H9 (cell line): ENCODE results near the gene ODC1. TPM values are rescaled to one million over a fixed set of nuclear protein-coding genes. Genes with fewer than 3 reads are reported as not detected.

ENCODE experiments used
- DNase-seq: peaks from one replicate; pipeline ENCODE4 v3.0.0-alpha.2; 2017
- H2AFZ ChIP-seq: one replicate; pipeline ENCODE4 v1.6.1; 2013; ENCODE audit warnings: mild to moderate bottlenecking, low read length, control low read depth, moderate library complexity
- H2AK5ac ChIP-seq: 2 replicates; pipeline ENCODE4 v1.6.1; 2013; ENCODE audit warnings: low read length, control low read depth, mixed read lengths; ENCODE audit not compliant: insufficient read length
- H2BK120ac ChIP-seq: one replicate; pipeline ENCODE4 v1.6.1; 2013; ENCODE audit warnings: low read depth, mild to moderate bottlenecking, low read length, control low read depth, inconsistent platforms; ENCODE audit not compliant: poor library complexity, severe bottlenecking
- H2BK12ac ChIP-seq: 2 replicates; pipeline ENCODE4 v1.6.1; 2013; ENCODE audit warnings: low read length, control low read depth, mixed read lengths, low read depth; ENCODE audit not compliant: insufficient read length
- H2BK15ac ChIP-seq: 2 replicates; pipeline ENCODE4 v1.6.1; 2013; ENCODE audit warnings: low read depth, low read length, control low read depth
- H2BK20ac ChIP-seq: one replicate; pipeline ENCODE4 v1.6.1; 2013; ENCODE audit warnings: low read depth, mild to moderate bottlenecking, low read length, control low read depth, inconsistent platforms; ENCODE audit not compliant: poor library complexity, severe bottlenecking
- H2BK5ac ChIP-seq: 2 replicates; pipeline ENCODE4 v1.6.1; 2013; ENCODE audit warnings: low read length, control low read depth, mixed read lengths; ENCODE audit not compliant: insufficient read length
- H3K14ac ChIP-seq: 2 replicates; pipeline ENCODE4 v1.6.1; 2013; ENCODE audit warnings: low read length, control low read depth; ENCODE audit not compliant: insufficient read depth
- H3K18ac ChIP-seq: 2 replicates; pipeline ENCODE4 v1.6.1; 2013; ENCODE audit warnings: low read depth, mild to moderate bottlenecking, mixed read lengths, low read length, control low read depth; ENCODE audit not compliant: insufficient read length
- H3K23ac ChIP-seq: 2 replicates; pipeline ENCODE4 v1.6.1; 2013; ENCODE audit warnings: low read length, control low read depth, mixed read lengths, low read depth; ENCODE audit not compliant: insufficient read length
- H3K23me2 ChIP-seq: 2 replicates; pipeline ENCODE4 v1.6.1; 2013; ENCODE audit warnings: low read depth, mild to moderate bottlenecking, mixed read lengths, low read length, control low read depth; ENCODE audit not compliant: insufficient read length, poor library complexity, severe bottlenecking
- H3K27ac ChIP-seq: 2 replicates; pipeline ENCODE4 v1.5.1; 2013; ENCODE audit warnings: low read length, control low read depth, mixed read lengths, low read depth; ENCODE audit not compliant: insufficient read length
- H3K27me3 ChIP-seq: 2 replicates; pipeline ENCODE4 v1.6.1; 2013; ENCODE audit warnings: low read length, control low read depth, inconsistent platforms; ENCODE audit not compliant: insufficient read depth
- H3K4ac ChIP-seq: 2 replicates; pipeline ENCODE4 v1.6.1; 2013; ENCODE audit warnings: low read depth, mild to moderate bottlenecking, control low read depth, inconsistent platforms, low read length, moderate library complexity
- H3K4me1 ChIP-seq: 2 replicates; pipeline ENCODE4 v1.6.1; 2013; ENCODE audit warnings: low read length, control low read depth, inconsistent platforms; ENCODE audit not compliant: insufficient read depth
- H3K4me2 ChIP-seq: 2 replicates; pipeline ENCODE4 v1.6.1; 2013; ENCODE audit warnings: low read length, control low read depth, mixed read lengths; ENCODE audit not compliant: insufficient read length, insufficient read depth
- H3K56ac ChIP-seq: 2 replicates; pipeline ENCODE4 v1.6.1; 2013; ENCODE audit warnings: low read depth, mild to moderate bottlenecking, mixed read lengths, low read length, control low read depth; ENCODE audit not compliant: insufficient read length
- H3K79me1 ChIP-seq: 2 replicates; pipeline ENCODE4 v1.6.1; 2013; ENCODE audit warnings: low read depth, mild to moderate bottlenecking, moderate library complexity, low read length, control low read depth, inconsistent platforms; ENCODE audit not compliant: insufficient read depth, poor library complexity, severe bottlenecking
- H3K79me2 ChIP-seq: 2 replicates; pipeline ENCODE4 v1.6.1; 2013; ENCODE audit warnings: low read length, control low read depth, inconsistent platforms; ENCODE audit not compliant: insufficient read depth
- H3K9ac ChIP-seq: 2 replicates; pipeline ENCODE4 v1.6.1; 2013; ENCODE audit warnings: low read length, control low read depth, mixed read lengths; ENCODE audit not compliant: insufficient read length; ENCODE audit errors: extremely low read depth
- H3K9me3 ChIP-seq: one replicate; pipeline ENCODE4 v1.6.1; 2013; ENCODE audit warnings: low read depth, low read length, inconsistent platforms; ENCODE audit not compliant: control insufficient read depth
- H3T11ph ChIP-seq: one replicate; pipeline ENCODE4 v1.6.1; 2013; ENCODE audit warnings: mild to moderate bottlenecking, low read length, control low read depth, inconsistent platforms
- H4K20me1 ChIP-seq: one replicate; pipeline ENCODE4 v1.6.1; 2013; ENCODE audit not compliant: control insufficient read depth, insufficient read length, insufficient read depth
- H4K5ac ChIP-seq: 2 replicates; pipeline ENCODE4 v1.6.1; 2013; ENCODE audit warnings: low read depth, mild to moderate bottlenecking, mixed read lengths, low read length, control low read depth; ENCODE audit not compliant: insufficient read length
- H4K8ac ChIP-seq: replicated peaks from 2 replicates; pipeline ENCODE4 v1.6.1; 2013; ENCODE audit warnings: low read length, control low read depth, mixed read lengths, low read depth; ENCODE audit not compliant: insufficient read length
- H4K91ac ChIP-seq: 2 replicates; pipeline ENCODE4 v1.6.1; 2013; ENCODE audit warnings: low read depth, mild to moderate bottlenecking, moderate library complexity, mixed read lengths, low read length, control low read depth; ENCODE audit not compliant: insufficient read length
- H3K27ac Mint-ChIP-seq, 3 experiments: 2 replicates in 2 of 3; 3 replicates in 1 of 3; pipeline ENCODE4 v1.8.0; 2020 to 2021; ENCODE audit warnings: mixed read lengths in 3 of 3, mild to moderate bottlenecking in 1 of 3, moderate library complexity in 1 of 3
- H3K27me3 Mint-ChIP-seq: 2 replicates; pipeline ENCODE4 v1.8.0; 2021; ENCODE audit warnings: low read depth, mild to moderate bottlenecking, moderate library complexity, mixed read lengths
- H3K36me3 Mint-ChIP-seq, 3 experiments: 2 replicates in 2 of 3; 3 replicates in 1 of 3; pipeline ENCODE4 v1.8.0; 2020 to 2021; ENCODE audit warnings: low read depth in 3 of 3, mixed read lengths in 3 of 3; ENCODE audit not compliant: insufficient read depth in 1 of 3
- H3K4me1 Mint-ChIP-seq, 2 experiments: 2 replicates each; pipeline ENCODE4 v1.8.0; 2020; ENCODE audit warnings: mixed read lengths in 2 of 2
- H3K4me3 Mint-ChIP-seq, 2 experiments: 2 replicates in 1 of 2; 3 replicates in 1 of 2; pipeline ENCODE4 v1.8.0; 2020 to 2021; ENCODE audit warnings: mild to moderate bottlenecking in 2 of 2, mixed read lengths in 2 of 2, moderate library complexity in 1 of 2
- H3K9me3 Mint-ChIP-seq, 2 experiments: 2 replicates in 1 of 2; 3 replicates in 1 of 2; pipeline ENCODE4 v1.8.0; 2020; ENCODE audit warnings: mild to moderate bottlenecking in 2 of 2, mixed read lengths in 2 of 2, moderate library complexity in 1 of 2
- WGBS: extraction: QIAGEN DNeasy Blood & Tissue Kit; methylation state at CpG from one replicate; pipeline ENCODE4 v1.1.7; 2013; ENCODE audit warnings: missing lambda C conversion rate, low lambda C conversion rate, mixed read lengths; ENCODE audit not compliant: insufficient read length; ENCODE audit errors: extremely low coverage; 5-methylcytosine and 5-hydroxymethylcytosine counted together
- total RNA-seq: library from RNA; stranded (reverse); gene quantifications from 2 replicates; pipeline ENCODE4 v1.2.1, GENCODE V29; 2021
- TF ChIP-seq, protein P1 (sequence below): fragments of 200-600 bp; sonication (generic); conservative IDR thresholded peaks from 3 replicates; pipeline ENCODE4 v1.8.0; 2021; ENCODE audit warnings: antibody characterized with exemption, mild to moderate bottlenecking

Gene ODC1
- total RNA-seq, 1 experiment from 2014 or later, result 48.3 TPM

DNA sequence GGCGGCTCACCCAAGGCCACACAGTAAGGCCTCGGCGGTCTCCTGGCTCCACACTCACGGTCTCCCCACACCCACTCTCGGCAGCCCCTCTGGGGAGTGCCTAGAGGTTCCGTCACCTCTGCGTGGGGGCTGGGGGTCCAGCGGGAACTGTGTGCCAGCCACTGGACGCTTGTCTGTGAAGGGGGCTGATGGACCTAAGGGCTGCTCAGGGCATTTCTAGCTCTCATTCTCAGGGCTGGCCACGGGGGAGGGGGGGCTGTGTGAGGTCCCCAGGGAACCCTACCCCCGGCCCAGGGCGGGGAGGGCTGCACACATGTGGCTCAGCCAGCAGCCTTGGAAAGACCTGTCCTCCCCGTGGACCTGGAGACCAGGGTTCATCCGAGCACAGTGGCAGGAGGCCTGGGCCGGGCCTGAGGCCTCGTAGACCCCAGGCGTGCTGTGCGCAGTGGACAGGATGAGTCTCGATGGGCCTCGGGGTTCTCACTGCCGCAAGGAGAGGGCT is 27.1 kb upstream of the ODC1 start:
- Histone ChIP-seq H3K23ac (no peak overlapping the region), H3K4me2 (no peak overlapping the region), H3K9ac (no peak overlapping the region), H4K5ac (no peak overlapping the region), H2BK20ac (no peak overlapping the region), H2BK5ac (no peak overlapping the region), H3K4me1 (no peaks in the 10 kb centered on the region; the same call in 1 of the 2 replicates), H3K79me1 (no peaks in the 10 kb centered on the region), H3K18ac (no peak overlapping the region), H3K23me2 (no peaks in the 10 kb centered on the region), H2BK120ac (no peak overlapping the region), H3K14ac (no peak overlapping the region), H4K91ac (no peak overlapping the region), H2BK15ac (no peak overlapping the region), H3K27me3 (no peaks in the 10 kb centered on the region), H2BK12ac (no peak overlapping the region), H3K4ac (no peak overlapping the region), H3K9me3 (no peaks in the 10 kb centered on the region), H2AFZ (no peak overlapping the region), H3K27ac (no peak overlapping the region), H3T11ph (no peak overlapping the region), H3K56ac (no peak overlapping the region), H4K8ac (no peak overlapping the region), H4K20me1 (no peaks in the 10 kb centered on the region), H2AK5ac (no peak overlapping the region), H3K79me2 (no peaks in the 10 kb centered on the region)
- TF ChIP-seq, protein P1, sequence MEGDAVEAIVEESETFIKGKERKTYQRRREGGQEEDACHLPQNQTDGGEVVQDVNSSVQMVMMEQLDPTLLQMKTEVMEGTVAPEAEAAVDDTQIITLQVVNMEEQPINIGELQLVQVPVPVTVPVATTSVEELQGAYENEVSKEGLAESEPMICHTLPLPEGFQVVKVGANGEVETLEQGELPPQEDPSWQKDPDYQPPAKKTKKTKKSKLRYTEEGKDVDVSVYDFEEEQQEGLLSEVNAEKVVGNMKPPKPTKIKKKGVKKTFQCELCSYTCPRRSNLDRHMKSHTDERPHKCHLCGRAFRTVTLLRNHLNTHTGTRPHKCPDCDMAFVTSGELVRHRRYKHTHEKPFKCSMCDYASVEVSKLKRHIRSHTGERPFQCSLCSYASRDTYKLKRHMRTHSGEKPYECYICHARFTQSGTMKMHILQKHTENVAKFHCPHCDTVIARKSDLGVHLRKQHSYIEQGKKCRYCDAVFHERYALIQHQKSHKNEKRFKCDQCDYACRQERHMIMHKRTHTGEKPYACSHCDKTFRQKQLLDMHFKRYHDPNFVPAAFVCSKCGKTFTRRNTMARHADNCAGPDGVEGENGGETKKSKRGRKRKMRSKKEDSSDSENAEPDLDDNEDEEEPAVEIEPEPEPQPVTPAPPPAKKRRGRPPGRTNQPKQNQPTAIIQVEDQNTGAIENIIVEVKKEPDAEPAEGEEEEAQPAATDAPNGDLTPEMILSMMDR, result no peak
- DNase-seq, result no peak
- Mint-ChIP-seq H3K36me3 (no peaks in the 10 kb centered on the region), H3K4me1 (peaks cover 19 to 21% of the 10 kb centered on the region in 2 experiments), H3K27me3 (peaks cover 3% of the 10 kb centered on the region), H3K9me3 (no peaks in the 10 kb centered on the region), H3K4me3 (no peak overlapping the region), H3K27ac (no peak overlapping the region)
- WGBS, result no CpG with 5 or more reads among the region's 21 CpGs
